D341Med (cell line): ENCODE results near the gene TRPM3.
"Not testable (repeated sequence)": the region's sequence is repeated elsewhere in the genome, so short reads cannot be mapped to it uniquely, and the experiment has no call there.

Experiments
- DNase-seq: peaks from one replicate; pipeline ENCODE4 v3.0.0; 2012; ENCODE audit warnings: low spot score

TRPM3 gene

DNA sequence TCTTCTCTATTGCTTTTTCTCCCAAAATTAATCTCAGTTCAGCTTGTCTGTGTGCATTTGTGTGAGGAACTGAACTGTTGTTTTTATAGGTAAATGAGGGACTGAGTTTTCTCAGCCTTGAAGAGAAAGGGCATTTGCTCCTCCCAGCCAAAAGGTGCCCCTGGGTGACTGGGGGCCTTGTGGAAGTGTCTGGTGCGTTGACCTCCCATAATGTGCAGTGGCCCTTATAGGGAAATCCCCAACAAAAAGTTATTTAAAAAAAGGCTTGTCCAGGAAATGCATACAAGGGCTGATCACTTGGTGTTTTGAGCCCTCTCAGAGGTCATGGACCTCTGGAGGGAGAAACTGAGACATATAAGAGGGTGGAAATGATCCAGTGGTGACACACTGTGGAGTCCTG is 467.3 kb downstream of the TRPM3 start:
- DNase-seq, result no peak

- not testable (repeated sequence) for DNase-seq
These were observed 476.8 kb downstream of the TRPM3 start for GRCh38 chr9:70644627-70645026.

DNA sequence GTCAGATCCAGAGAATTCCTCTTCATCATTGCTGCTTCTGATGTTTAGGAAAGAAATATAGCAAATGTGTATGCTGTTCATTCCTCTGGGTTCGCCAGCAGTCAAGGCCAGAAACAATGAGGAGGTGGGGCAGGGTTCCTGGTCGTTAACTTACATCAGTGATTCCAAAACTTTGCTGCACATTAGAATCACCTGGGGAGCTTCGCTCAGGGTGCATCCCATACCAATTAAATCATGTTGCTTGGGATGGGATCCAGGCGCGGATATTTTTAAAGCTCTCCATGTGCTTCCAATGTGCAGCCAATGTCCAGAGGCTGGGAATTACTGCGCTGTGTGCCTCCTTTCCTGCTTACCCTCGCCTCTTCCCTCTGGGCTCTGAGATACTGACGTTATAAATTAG is 479.1 kb downstream of the TRPM3 start:
- DNase-seq, result no peak

GRCh38 chr9:70641631-70642030 is 479.8 kb downstream of the TRPM3 start:
- no peak for DNase-seq

DNA sequence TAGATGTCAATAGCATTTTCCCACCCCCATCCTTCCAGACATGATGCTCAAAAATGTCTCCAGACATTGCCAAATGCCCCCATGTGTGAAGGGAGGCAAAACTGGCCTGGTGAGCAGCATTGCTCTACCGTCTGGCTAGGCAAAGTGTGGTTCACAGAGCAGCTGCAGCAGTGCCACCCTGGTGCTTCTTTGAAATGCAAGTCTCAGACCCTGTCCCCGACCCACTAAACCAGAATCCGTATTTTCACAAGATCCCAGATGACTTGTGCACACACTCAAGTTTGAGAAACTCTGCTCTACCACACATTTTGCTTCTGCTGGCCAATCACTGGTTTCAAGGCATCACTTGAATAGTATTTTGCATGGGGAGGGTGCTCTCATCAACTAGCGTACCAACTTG is 480.4 kb downstream of the TRPM3 start:
- DNase-seq, result no peak

- DNase-seq, result peak; percentile 47
These were observed 481.3 kb downstream of the TRPM3 start for GRCh38 chr9:70639853-70640814.

DNA sequence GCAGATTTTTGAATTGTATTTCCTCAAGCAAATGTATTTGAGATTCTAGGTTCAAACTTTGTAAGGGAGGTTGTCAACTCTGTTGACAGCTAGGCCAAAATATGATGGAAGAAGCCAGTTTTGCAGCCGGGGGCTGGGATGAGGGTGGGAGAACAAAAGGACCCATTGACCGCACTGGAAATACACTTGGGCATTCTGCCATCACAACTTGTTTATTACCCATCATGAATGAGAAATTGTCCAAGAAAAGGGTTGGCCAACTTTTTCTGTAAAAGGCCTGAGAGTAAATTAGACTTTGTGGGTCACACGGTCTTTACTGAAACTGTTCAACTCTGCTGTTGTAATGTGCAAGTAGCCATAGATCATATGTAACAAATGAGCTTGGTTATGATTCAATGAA is 485.6 kb downstream of the TRPM3 start:
- DNase-seq, result no peak

- no peak for DNase-seq
These were observed 486.7 kb downstream of the TRPM3 start for GRCh38 chr9:70634696-70635095.

DNA sequence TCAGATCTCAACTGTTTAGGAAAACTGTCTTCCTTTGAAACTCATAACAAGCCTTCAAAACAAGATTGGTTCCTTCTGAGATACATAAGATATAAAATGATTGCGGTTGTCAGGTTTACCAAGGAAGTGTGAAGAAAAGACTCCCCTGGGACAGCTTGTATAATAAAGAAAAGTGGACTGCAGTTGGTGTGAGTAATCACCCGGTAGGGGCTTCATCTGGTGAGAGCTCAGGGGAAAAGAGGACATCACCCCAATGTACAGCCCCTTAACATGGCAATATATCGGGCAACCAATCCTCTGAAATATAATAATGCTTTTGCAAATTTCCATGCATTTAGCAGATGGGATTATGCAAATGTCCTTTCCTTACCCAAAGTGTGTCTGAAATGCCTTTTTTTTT is 490.4 kb downstream of the TRPM3 start:
- DNase-seq, result no peak

DNA sequence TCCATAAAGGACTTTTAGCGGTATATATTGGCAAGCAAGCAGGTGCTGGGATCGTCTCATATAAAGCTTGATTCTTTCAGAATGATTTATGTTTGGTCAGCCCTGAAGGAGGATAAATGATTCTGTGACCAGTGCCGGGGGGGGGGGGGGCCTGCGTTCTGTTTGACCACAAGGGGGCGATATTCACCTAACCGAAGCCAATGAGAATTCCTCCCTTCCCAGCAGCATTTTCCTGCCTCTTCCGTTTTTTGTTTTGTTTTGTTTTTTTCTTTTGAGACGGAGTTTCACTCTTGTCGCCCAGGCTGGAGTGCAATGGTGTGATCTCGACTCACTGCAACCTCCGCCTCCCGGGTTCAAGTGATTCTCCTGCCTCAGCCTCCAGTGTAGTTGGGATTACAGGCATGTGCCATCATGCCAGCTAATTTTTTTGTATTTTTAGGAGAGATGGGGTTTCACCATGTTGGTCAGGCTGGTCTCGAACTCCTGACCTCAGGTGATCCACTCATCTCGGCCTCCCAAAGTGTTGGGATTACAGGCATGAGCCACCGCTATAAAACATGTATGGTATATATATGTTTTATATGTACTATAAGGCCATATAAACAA is 492.2 kb downstream of the TRPM3 start:
- DNase-seq, result peak; percentile 69

- no peak for DNase-seq
These were observed 496.3 kb downstream of the TRPM3 start for GRCh38 chr9:70625078-70625477.

DNA sequence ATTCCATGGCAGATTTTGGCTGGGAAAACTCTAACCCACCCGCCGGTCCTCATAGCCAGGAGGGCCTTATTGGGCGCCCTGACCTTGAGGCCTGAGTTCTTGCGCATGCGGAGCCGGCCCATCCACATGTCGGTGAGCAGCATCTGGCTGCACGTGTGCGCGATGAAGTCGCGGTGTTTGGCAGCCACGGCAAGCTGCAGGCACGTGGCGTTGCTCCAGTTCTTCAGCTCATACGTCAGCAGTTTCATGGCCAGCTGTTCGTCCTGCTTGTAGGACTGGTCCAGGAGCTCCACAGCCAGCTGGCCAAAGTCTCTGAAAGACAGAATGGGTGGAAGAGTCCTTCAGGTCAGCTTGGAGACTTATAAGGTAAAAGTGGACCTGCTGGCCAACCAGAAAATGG is 502.6 kb downstream of the TRPM3 start:
- DNase-seq, result no peak

- no peak for DNase-seq
These were observed 504.2 kb downstream of the TRPM3 start for GRCh38 chr9:70617033-70617828.

DNA sequence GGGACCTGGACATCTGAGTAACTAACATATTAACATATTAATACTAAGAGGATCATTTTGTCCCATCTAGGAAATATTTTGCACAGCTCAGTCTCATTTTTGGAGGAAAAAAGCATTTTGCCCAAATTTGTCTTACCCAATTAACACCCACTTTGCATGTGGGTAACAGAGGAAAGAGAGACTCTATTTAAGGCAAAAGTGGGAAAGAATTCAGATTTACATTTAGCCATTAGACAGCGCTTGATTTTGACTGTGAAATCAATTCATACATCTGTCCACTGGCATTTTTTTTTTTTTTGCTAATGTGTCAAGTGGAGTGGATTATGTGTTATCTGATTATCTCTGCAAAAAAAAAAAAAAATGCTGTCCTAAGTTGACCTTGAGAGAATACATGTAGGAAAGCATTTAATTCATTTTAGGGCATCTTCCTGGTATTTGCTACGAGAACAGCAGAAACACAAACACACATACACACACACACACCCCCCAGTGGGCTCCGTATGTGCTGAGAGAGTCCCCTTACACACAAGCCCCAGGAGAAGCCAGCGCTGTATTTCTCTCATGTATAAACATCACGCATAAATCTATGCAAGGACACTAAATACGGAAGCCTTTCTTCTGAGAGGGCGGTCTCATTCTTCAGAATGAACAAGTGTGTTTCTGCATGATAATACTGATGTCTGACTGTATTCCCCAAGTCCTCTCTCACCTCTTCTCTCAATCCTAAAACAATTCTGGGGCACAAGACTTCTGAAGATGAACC is 505.0 kb downstream of the TRPM3 start:
- DNase-seq, result no peak

GRCh38 chr9:70615464-70616138 is 505.8 kb downstream of the TRPM3 start:
- no peak for DNase-seq

GRCh38 chr9:70614786-70615463 is 506.5 kb downstream of the TRPM3 start:
- no peak for DNase-seq

DNA sequence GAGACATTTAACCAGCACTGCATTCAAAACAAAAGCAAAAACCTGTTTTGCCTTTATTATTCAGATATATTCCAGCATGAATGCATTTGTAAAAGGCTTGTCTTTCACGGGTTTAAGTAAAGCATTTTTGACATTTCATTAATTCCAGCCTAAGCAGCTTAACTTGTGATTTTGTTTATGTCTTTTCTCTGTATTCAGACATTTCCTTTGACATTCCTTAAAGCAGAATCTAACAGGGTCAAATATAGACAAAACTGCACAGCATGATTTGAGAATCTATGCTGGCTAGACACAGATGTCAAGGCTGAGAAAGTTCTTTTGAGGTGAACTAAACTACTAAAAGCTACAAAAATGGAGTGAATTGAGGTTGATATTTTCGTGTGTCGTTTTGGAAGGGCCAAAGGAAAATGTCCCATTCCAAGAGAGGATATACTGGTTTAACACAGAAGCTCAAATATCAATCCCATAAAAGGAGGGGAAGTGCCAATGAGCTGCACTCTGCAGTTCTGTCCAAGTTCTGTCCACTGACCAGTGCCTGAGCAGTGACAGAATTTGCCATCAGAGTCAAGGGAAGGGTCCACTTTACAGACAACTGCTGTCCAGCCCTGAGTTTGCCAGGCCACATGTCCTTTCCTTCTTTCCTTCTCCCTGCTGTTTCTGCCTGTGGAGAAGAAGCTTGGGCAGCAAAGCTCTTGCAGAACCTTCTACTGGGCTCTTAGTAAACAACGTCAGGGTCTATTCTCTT is 508.2 kb downstream of the TRPM3 start:
- DNase-seq, result no peak

DNA sequence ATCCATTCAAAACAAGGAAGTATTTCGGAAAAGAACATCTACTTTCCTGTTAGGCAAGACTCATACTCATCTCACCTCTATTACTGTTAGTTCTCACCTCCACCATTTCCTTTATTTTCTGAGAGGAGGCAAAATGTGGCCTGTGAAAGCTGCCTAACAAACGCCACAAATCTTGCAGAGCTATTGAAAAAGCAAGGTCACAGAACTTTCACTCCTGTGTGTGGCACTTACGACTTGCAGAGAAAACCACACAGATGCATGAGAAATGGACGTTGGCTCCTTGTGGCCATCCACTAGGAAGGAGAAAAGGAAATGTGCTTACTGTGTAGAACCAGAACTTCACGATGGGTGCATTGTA is 511.2 kb downstream of the TRPM3 start:
- no peak for DNase-seq

GRCh38 chr9:70609542-70610286 is 511.7 kb downstream of the TRPM3 start:
- no peak for DNase-seq
